ENCODE results near the gene MARK3.

The MARK3 gene

GRCh38 chr14:103529383-103530365 is 144.5 kb downstream of the MARK3 start:
- DNase-seq, result no peak

- no peak for DNase-seq
Observed at GRCh38 chr14:103530390-103530789, 145.2 kb downstream of the MARK3 start.

- DNase-seq, result no peak
Observed at GRCh38 chr14:103530831-103531230, 145.6 kb downstream of the MARK3 start.

- DNase-seq, result no peak
Observed at GRCh38 chr14:103531421-103532215, 146.4 kb downstream of the MARK3 start.

- no peak for DNase-seq
Observed at GRCh38 chr14:103532216-103533136, 147.3 kb downstream of the MARK3 start.

- no peak for DNase-seq
Observed at GRCh38 chr14:103533137-103533998, 148.2 kb downstream of the MARK3 start.

- DNase-seq, result no peak
Observed at GRCh38 chr14:103533999-103534575, 148.9 kb downstream of the MARK3 start.

- DNase-seq, result no peak
Observed at GRCh38 chr14:103534576-103535061, 149.4 kb downstream of the MARK3 start.

GRCh38 chr14:103535081-103535890 is 150.1 kb downstream of the MARK3 start:
- DNase-seq, result no peak

GRCh38 chr14:103535891-103536565 is 150.8 kb downstream of the MARK3 start:
- DNase-seq, result no peak

- DNase-seq, result no peak
Observed at GRCh38 chr14:103536693-103537092, 151.5 kb downstream of the MARK3 start.

- DNase-seq, result no peak
Observed at GRCh38 chr14:103537175-103537990, 152.2 kb downstream of the MARK3 start.

GRCh38 chr14:103538291-103539055 is 153.3 kb downstream of the MARK3 start:
- no peak for DNase-seq

GRCh38 chr14:103539056-103539825 is 154.0 kb downstream of the MARK3 start:
- DNase-seq, result no peak

GRCh38 chr14:103540821-103541708 is 155.8 kb downstream of the MARK3 start:
- DNase-seq, result no peak

All from activated CD8-positive, alpha-beta memory T cell treated with anti-CD3 and anti-CD28 coated beads for 24 hours (primary cell).